ENCODE results near the gene WWC1.

Gene WWC1

GRCh38 chr5:168467755-168468330 is 176.4 kb downstream of the WWC1 start:
- Histone ChIP-seq H3K36me3 (ENCODE audit: insufficient read depth, low read length) (no peaks in the 10 kb centered on the region), H3K27me3 (ENCODE audit: insufficient read depth, low read length) (no peaks in the 10 kb centered on the region), H3K79me2 (ENCODE audit: control insufficient read depth, insufficient read depth, low read length, unreplicated experiment) (no peaks in the 10 kb centered on the region), H3K27ac (ENCODE audit: low read depth, low read length) (no peak overlapping the region), H3K4me1 (ENCODE audit: control insufficient read depth, insufficient read depth, low read length, unreplicated experiment) (peaks cover 16% of the 10 kb centered on the region), H2AFZ (ENCODE audit: low read length, unreplicated experiment) (no peak overlapping the region), H3K4me3 (ENCODE audit: low read depth, low read length) (no peak overlapping the region)

DNA sequence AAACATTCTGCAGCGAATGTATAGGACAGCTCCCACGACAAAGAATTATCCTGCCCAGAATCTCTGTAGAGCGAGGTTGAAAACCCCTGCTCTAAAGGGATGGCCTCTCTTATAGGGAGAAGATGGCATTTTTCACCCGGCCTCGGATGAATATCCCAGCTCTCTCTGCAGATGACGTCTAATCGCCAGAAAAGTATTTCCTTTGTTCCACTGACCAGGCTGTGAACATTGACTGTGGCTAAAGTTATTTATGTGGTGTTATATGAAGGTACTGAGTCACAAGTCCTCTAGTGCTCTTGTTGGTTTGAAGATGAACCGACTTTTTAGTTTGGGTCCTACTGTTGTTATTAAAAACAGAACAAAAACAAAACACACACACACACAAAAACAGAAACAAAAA is 177.4 kb downstream of the WWC1 start:
- H3K27me3 ChIP-seq (ENCODE audit: insufficient read depth, low read length) = no peaks in the 10 kb centered on the region
- H3K79me2 ChIP-seq (ENCODE audit: control insufficient read depth, insufficient read depth, low read length, unreplicated experiment) = no peaks in the 10 kb centered on the region
- no peaks in the 10 kb centered on the region for H3K36me3 ChIP-seq (ENCODE audit: insufficient read depth, low read length)
- no peak overlapping the region for H3K4me3 ChIP-seq (ENCODE audit: low read depth, low read length)
- peak overlapping the region; percentile 9; the same call in 1 of the 2 replicates for H3K27ac ChIP-seq (ENCODE audit: low read depth, low read length)
- no peak overlapping the region for H2AFZ ChIP-seq (ENCODE audit: low read length, unreplicated experiment)
- peaks cover 16% of the 10 kb centered on the region for H3K4me1 ChIP-seq (ENCODE audit: control insufficient read depth, insufficient read depth, low read length, unreplicated experiment)

DNA sequence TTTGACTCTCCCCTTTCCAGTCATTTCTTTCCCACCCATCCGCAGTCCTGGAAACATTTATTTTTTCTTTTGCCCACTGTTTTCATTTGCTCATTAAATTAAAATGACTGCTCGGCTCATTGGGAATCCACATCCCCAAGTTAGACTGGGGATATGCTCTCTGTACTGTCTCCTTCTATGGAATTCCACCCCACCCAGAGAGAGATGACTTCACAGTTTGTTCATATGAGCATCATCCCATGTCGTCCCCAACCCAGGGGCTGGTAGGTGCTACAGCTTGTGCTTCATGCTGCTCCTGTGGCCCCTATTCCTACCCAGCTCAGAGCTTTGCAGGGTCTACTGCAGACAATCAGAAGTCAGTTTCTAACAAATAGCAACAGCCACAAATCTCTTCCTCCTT is 178.4 kb downstream of the WWC1 start:
- Histone ChIP-seq H2AFZ (ENCODE audit: low read length, unreplicated experiment) (no peak overlapping the region), H3K4me1 (ENCODE audit: control insufficient read depth, insufficient read depth, low read length, unreplicated experiment) (peaks cover 16% of the 10 kb centered on the region), H3K27me3 (ENCODE audit: insufficient read depth, low read length) (no peaks in the 10 kb centered on the region), H3K4me3 (ENCODE audit: low read depth, low read length) (no peak overlapping the region), H3K79me2 (ENCODE audit: control insufficient read depth, insufficient read depth, low read length, unreplicated experiment) (no peaks in the 10 kb centered on the region), H3K27ac (ENCODE audit: low read depth, low read length) (no peak overlapping the region), H3K36me3 (ENCODE audit: insufficient read depth, low read length) (no peaks in the 10 kb centered on the region)

GRCh38 chr5:168471785-168472184 is 180.3 kb downstream of the WWC1 start:
- no peaks in the 10 kb centered on the region for H3K79me2 ChIP-seq (ENCODE audit: control insufficient read depth, insufficient read depth, low read length, unreplicated experiment)
- H3K36me3 ChIP-seq (ENCODE audit: insufficient read depth, low read length) = no peaks in the 10 kb centered on the region
- no peak overlapping the region for H3K4me3 ChIP-seq (ENCODE audit: low read depth, low read length)
- no peak overlapping the region for H2AFZ ChIP-seq (ENCODE audit: low read length, unreplicated experiment)
- H3K27ac ChIP-seq (ENCODE audit: low read depth, low read length) = peak overlapping the region; percentile 49
- H3K27me3 ChIP-seq (ENCODE audit: insufficient read depth, low read length) = no peaks in the 10 kb centered on the region
- peaks cover 16% of the 10 kb centered on the region for H3K4me1 ChIP-seq (ENCODE audit: control insufficient read depth, insufficient read depth, low read length, unreplicated experiment)

DNA sequence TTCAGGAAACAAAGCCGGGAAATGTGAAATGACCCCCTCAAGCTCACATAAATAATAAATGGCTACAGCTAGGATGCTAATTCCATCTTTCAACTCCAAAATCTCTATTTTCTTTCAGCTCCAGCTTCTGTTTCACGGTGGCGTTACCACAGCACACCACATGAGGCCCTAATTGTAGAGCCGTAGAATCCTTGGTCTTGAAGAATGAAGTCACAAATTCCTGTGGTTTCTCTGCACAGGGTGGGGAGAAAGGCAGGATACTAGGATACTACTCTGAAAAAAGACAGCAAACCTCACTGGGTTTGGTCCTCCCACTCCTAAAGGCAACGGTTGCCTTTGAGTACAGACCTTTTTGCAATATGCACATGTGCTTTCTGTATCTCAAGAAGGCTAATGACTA is 180.9 kb downstream of the WWC1 start:
- no peak overlapping the region for H3K4me3 ChIP-seq (ENCODE audit: low read depth, low read length)
- H3K36me3 ChIP-seq (ENCODE audit: insufficient read depth, low read length) = no peaks in the 10 kb centered on the region
- peak overlapping the region; percentile 49 for H3K27ac ChIP-seq (ENCODE audit: low read depth, low read length)
- H3K4me1 ChIP-seq (ENCODE audit: control insufficient read depth, insufficient read depth, low read length, unreplicated experiment) = peaks cover 16% of the 10 kb centered on the region
- H3K27me3 ChIP-seq (ENCODE audit: insufficient read depth, low read length) = no peaks in the 10 kb centered on the region
- no peaks in the 10 kb centered on the region for H3K79me2 ChIP-seq (ENCODE audit: control insufficient read depth, insufficient read depth, low read length, unreplicated experiment)
- H2AFZ ChIP-seq (ENCODE audit: low read length, unreplicated experiment) = no peak overlapping the region

- peaks cover 16% of the 10 kb centered on the region for H3K4me1 ChIP-seq (ENCODE audit: control insufficient read depth, insufficient read depth, low read length, unreplicated experiment)
- H3K27ac ChIP-seq (ENCODE audit: low read depth, low read length) = no peak overlapping the region
- H3K36me3 ChIP-seq (ENCODE audit: insufficient read depth, low read length) = no peaks in the 10 kb centered on the region
- H3K4me3 ChIP-seq (ENCODE audit: low read depth, low read length) = no peak overlapping the region
- H2AFZ ChIP-seq (ENCODE audit: low read length, unreplicated experiment) = no peak overlapping the region
- no peaks in the 10 kb centered on the region for H3K27me3 ChIP-seq (ENCODE audit: insufficient read depth, low read length)
- no peaks in the 10 kb centered on the region for H3K79me2 ChIP-seq (ENCODE audit: control insufficient read depth, insufficient read depth, low read length, unreplicated experiment)
Measured at GRCh38 chr5:168474319-168474718, 182.9 kb downstream of the WWC1 start.

GRCh38 chr5:168477060-168477459 is 185.6 kb downstream of the WWC1 start:
- Histone ChIP-seq H3K4me3 (ENCODE audit: low read depth, low read length) (no peak overlapping the region), H3K36me3 (ENCODE audit: insufficient read depth, low read length) (no peaks in the 10 kb centered on the region), H3K27ac (ENCODE audit: low read depth, low read length) (no peak overlapping the region), H3K4me1 (ENCODE audit: control insufficient read depth, insufficient read depth, low read length, unreplicated experiment) (peaks cover 8% of the 10 kb centered on the region), H3K79me2 (ENCODE audit: control insufficient read depth, insufficient read depth, low read length, unreplicated experiment) (no peaks in the 10 kb centered on the region), H2AFZ (ENCODE audit: low read length, unreplicated experiment) (no peak overlapping the region), H3K27me3 (ENCODE audit: insufficient read depth, low read length) (no peaks in the 10 kb centered on the region)

GRCh38 chr5:168479166-168479565 is 187.7 kb downstream of the WWC1 start:
- no peaks in the 10 kb centered on the region for H3K4me1 ChIP-seq (ENCODE audit: control insufficient read depth, insufficient read depth, low read length, unreplicated experiment)
- H3K27ac ChIP-seq (ENCODE audit: low read depth, low read length) = no peak overlapping the region
- no peaks in the 10 kb centered on the region for H3K79me2 ChIP-seq (ENCODE audit: control insufficient read depth, insufficient read depth, low read length, unreplicated experiment)
- H3K4me3 ChIP-seq (ENCODE audit: low read depth, low read length) = no peak overlapping the region
- no peaks in the 10 kb centered on the region for H3K36me3 ChIP-seq (ENCODE audit: insufficient read depth, low read length)
- H3K27me3 ChIP-seq (ENCODE audit: insufficient read depth, low read length) = no peaks in the 10 kb centered on the region
- no peak overlapping the region for H2AFZ ChIP-seq (ENCODE audit: low read length, unreplicated experiment)

DNA sequence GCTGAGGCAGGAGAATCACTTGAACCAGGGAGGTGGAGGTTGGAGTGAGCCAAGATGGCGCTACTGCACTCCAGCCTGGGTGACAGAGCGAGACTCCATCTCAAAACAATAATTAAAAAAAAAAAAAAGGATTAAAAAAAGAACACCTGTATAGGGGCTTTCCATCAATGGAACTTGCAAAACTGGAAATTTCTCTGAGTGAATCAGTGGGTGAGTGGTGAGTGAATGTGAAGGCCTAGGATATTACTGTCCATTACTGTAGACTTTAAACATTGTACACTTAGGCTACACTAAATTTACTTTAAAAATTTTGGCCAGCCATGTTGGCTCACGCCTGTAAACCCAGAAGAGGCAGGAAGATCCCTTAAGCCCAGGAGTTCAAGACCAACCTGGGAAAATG is 189.2 kb downstream of the WWC1 start:
- Histone ChIP-seq H3K79me2 (ENCODE audit: control insufficient read depth, insufficient read depth, low read length, unreplicated experiment) (no peaks in the 10 kb centered on the region), H3K4me1 (ENCODE audit: control insufficient read depth, insufficient read depth, low read length, unreplicated experiment) (no peaks in the 10 kb centered on the region), H3K36me3 (ENCODE audit: insufficient read depth, low read length) (no peaks in the 10 kb centered on the region), H3K4me3 (ENCODE audit: low read depth, low read length) (no peak overlapping the region), H2AFZ (ENCODE audit: low read length, unreplicated experiment) (no peak overlapping the region), H3K27ac (ENCODE audit: low read depth, low read length) (no peak overlapping the region), H3K27me3 (ENCODE audit: insufficient read depth, low read length) (no peaks in the 10 kb centered on the region)

GRCh38 chr5:168481330-168481788 is 189.9 kb downstream of the WWC1 start:
- no peak overlapping the region for H3K27ac ChIP-seq (ENCODE audit: low read depth, low read length)
- peaks cover under 1% of the 10 kb centered on the region for H3K79me2 ChIP-seq (ENCODE audit: control insufficient read depth, insufficient read depth, low read length, unreplicated experiment)
- no peaks in the 10 kb centered on the region for H3K36me3 ChIP-seq (ENCODE audit: insufficient read depth, low read length)
- no peaks in the 10 kb centered on the region for H3K27me3 ChIP-seq (ENCODE audit: insufficient read depth, low read length)
- no peak overlapping the region for H2AFZ ChIP-seq (ENCODE audit: low read length, unreplicated experiment)
- peaks cover 4% of the 10 kb centered on the region for H3K4me1 ChIP-seq (ENCODE audit: control insufficient read depth, insufficient read depth, low read length, unreplicated experiment)
- no peak overlapping the region for H3K4me3 ChIP-seq (ENCODE audit: low read depth, low read length)

DNA sequence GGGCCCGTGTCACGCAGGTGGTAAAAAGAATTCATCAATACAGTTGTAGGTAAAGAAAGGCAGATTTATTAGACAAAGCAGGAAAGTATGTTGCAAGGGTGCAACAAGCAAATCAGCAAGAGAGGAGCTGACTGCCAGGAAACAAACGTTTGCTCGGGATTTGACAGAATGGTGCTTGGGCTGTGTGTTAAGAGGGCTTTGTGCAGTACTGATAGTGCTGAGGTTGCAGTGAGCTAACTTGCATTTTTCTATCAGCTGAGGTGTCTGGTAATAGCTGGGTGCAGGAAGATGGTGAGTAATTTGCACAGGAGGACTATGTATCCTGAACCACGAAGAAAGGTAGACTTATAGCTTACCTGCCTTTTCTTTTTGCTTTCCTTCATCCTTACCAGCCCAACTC is 190.9 kb downstream of the WWC1 start:
- Histone ChIP-seq H3K27me3 (ENCODE audit: insufficient read depth, low read length) (no peaks in the 10 kb centered on the region), H3K27ac (ENCODE audit: low read depth, low read length) (no peak overlapping the region), H3K4me3 (ENCODE audit: low read depth, low read length) (no peak overlapping the region), H3K79me2 (ENCODE audit: control insufficient read depth, insufficient read depth, low read length, unreplicated experiment) (peaks cover 11% of the 10 kb centered on the region), H2AFZ (ENCODE audit: low read length, unreplicated experiment) (no peak overlapping the region), H3K4me1 (ENCODE audit: control insufficient read depth, insufficient read depth, low read length, unreplicated experiment) (peaks cover 5% of the 10 kb centered on the region), H3K36me3 (ENCODE audit: insufficient read depth, low read length) (no peaks in the 10 kb centered on the region)

All from ACC112 (cell line).